GM18526 (cell line): Measurements from ENCODE around the gene PUS7.

ENCODE experiments used
- POLR2A ChIP-seq: IDR thresholded peaks from 3 replicates; pipeline ENCODE4 v1.6.1; 2011; ENCODE audit not compliant: insufficient read length; ENCODE audit errors: extremely low read depth

PUS7 gene

GRCh38 chr7:105461518-105461917 lies 60.6 kb downstream of the PUS7 start:
- no peak for TF ChIP-seq POLR2A

DNA sequence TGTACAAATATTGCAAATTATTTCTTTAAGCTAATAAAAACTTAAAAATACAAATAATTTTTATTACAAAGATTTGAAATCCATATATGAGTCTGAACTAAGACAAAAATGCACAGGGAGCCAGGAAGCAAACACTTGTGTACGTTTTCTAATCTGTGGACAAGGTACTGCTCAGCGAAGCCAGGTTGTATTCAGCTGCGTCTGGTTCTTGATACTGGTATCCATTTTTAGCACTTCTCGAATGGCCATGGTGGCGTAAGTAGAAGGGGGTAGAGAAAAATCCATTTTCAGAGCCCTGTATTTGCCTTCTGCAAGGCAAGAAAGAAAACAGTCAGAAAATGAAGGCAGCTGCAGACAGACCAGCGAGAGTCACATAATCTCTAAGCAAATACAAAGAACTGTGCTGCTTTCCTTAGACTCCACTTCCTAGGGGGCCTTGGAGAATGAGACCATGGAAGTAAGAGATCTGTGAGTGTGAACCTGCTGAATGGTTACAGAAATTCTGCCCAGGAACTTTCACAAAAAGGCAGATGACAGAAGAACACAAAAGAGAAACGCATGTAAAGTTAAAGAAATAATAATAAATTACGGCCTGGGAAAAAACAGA lies 64.3 kb downstream of the PUS7 start:
- TF ChIP-seq POLR2A: no peak

DNA sequence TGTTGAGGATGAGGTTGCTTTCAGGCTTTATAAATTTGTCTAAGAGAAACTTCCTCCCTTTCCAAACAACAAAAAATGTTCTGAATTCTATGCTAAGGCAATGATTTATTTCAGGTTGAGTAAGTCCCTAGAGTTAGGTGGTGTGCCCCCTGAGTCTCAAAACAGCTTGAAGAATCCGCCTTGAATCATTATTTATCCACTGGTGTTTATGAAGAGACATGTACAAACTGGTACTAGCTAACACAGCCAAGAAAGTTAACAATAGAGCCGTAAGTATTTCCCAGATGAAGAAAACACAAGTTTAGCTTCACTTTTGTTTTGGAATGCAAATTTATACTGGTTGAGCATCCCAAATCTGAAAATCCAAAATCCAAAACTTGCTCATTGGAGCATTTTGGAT lies 67.2 kb downstream of the PUS7 start:
- TF ChIP-seq POLR2A: no peak

DNA sequence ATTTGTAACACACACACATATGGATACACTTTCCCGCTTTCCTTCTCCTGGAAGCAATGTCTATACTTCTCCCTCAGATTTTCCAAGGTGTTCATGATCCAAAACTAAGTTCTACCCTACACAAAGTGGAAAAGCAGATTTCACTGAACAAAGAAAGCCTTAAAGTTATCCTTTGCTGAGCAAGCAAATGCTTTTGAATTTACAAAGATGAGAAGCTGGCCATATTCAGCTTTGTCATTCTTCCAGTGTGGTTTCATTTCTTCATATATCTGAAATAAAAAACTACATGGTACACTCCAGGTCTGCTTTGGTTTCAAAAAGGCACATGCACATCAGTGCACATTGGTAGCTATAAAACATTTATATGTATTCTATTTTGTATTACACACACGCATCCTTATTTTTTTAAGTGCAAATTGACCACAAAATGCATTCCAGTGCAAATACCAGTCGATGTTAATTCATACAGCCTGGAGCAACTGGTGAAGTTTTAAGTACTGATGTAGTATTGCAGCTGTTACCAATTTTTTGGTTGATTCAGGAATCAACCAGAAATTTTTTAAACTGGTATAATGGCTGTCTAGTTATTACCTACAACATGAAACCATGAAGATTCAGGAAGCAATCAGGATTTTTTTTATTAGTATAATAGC lies 67.8 kb downstream of the PUS7 start:
- no peak for TF ChIP-seq POLR2A

DNA sequence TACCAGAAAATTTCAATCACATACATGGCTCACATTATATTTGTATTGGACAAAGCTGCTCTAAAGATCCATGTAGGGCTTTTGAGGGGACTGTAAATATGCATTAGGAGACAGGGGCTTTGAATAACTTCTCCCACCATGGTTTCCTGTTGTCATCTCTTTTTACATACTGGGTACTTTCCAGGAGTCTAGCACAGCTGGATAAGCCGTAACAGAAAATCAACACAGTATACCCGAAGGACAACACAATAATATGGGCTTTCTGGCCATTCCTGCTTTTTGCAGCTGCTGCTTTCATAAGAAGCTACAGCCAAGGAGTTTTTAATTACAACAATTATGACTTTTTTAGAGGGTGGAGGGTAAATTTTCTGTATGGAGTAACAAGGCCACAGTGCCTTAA lies 70.0 kb downstream of the PUS7 start:
- TF ChIP-seq POLR2A: no peak

- TF ChIP-seq POLR2A: no peak
Observed at GRCh38 chr7:105450177-105450861, 71.8 kb downstream of the PUS7 start.

DNA sequence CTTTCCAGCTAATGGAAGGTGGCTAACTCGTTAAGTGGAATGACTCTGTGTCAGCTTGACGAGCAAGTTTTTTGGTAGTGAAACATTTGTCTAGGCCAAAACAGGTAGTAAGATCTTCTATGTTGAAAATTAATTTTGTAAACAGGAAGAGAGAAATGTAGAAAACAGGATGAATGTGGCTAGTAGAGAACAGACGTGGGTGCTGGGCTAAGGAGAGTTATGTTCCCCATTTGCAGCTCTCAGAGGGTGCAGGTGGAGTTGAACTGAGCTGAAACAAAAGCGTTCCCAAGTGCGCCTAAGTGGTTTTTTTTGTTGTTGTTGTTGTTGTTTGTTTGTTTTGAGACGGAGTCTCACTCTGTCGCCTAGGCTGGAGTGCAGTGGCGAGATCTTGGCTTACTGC lies 73.9 kb downstream of the PUS7 start:
- no peak for TF ChIP-seq POLR2A

DNA sequence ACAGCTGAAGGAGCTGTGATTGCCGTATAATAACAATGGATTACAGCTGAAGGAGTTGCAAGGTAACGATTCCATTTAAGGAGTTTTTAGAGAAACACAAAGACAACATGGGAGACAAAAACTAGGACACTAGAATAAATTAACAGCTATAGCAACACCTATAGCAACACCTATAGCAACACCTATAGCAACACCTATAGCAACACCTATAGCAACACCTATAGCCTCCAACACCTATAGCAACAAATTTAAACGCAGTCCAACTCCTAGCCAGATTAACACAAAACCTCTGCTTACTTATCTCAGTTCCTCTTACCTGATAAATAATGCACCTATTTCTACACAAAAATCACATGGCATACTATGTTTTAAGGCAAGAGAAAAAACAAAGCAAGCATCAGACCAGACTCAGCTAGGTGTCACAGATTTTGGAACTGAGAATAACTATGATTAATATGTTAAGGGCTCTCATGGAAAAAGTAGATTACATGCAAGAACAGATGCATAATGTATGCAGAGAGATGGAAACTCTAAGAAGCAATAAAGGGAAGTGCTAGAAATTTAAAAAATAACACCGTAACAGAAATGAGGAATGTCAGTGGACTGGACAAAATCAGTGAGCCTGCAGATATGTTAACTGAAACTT lies 77.6 kb downstream of the PUS7 start:
- TF ChIP-seq POLR2A: no peak

DNA sequence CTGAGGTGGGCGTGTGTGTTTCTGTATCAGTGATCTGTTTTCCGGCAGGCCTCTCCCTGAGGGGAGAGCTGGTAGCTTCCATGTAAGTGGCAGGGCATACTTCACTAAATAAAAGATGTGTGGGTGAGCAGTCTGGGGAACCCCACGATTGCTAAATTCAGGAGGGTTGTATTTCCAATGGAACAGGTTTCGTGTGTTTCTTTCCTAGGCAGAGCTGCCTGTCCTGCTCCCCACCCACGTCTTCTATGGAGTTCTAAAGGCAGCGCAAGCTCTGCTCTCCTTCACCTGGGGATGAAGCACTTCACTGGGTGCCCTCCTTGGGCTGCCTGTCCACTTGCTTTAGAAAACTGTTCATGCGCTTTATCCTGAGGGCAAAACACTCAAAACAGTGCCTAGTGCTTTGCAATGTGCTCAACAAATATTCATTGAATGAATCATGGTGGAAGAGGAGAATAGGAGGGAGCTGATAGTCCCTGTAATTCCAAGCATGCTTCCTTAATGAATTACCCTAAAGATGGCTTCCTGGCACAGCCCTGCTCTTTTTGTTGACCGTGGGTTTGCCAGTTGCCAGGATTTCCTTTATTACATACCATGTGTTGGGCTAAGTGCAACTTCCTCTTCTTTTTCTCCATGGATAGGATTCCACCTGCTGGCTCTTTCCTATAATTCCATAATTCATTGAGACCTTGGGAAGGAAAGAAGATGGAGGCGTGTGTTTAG lies 82.7 kb downstream of the PUS7 start:
- no peak for TF ChIP-seq POLR2A

GRCh38 chr7:105438847-105439173 lies 83.3 kb downstream of the PUS7 start:
- no peak for TF ChIP-seq POLR2A

- no peak for TF ChIP-seq POLR2A
Observed at GRCh38 chr7:105438254-105438653, 83.8 kb downstream of the PUS7 start.

GRCh38 chr7:105429746-105430612 lies 92.1 kb downstream of the PUS7 start:
- no peak for TF ChIP-seq POLR2A

GRCh38 chr7:105426606-105427146 lies 95.4 kb downstream of the PUS7 start:
- no peak for TF ChIP-seq POLR2A

DNA sequence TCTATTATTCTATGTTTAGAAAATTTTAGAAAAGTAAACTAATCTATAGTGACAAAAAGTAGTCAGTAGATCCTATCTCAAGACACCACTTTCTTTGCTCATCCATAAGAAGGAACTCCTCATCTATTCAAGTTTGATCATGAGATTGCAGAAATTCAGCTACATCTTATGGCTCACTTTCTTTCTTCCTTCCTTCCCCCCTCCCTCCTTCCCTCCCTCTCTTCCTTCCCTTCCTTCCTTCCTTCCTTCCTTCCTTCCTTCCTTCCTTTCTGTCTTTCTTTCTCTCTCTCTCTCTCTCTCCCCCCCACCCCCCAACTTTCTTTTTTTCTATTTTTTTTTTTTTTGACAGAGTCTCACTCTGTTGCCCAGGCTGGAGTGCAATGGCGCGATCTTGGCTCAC lies 98.1 kb downstream of the PUS7 start:
- TF ChIP-seq POLR2A: no peak
